ENCODE data around the gene ARL8B. TPM values are rescaled to one million over a fixed set of nuclear protein-coding genes. Genes with fewer than 3 reads are reported as not detected.
A peak's percentile ranks its signal among the peaks of the same experiment; 100 is the strongest.

The ARL8B gene
- total RNA-seq, 1 donor from 2014 or later, result 70.4 TPM

DNA sequence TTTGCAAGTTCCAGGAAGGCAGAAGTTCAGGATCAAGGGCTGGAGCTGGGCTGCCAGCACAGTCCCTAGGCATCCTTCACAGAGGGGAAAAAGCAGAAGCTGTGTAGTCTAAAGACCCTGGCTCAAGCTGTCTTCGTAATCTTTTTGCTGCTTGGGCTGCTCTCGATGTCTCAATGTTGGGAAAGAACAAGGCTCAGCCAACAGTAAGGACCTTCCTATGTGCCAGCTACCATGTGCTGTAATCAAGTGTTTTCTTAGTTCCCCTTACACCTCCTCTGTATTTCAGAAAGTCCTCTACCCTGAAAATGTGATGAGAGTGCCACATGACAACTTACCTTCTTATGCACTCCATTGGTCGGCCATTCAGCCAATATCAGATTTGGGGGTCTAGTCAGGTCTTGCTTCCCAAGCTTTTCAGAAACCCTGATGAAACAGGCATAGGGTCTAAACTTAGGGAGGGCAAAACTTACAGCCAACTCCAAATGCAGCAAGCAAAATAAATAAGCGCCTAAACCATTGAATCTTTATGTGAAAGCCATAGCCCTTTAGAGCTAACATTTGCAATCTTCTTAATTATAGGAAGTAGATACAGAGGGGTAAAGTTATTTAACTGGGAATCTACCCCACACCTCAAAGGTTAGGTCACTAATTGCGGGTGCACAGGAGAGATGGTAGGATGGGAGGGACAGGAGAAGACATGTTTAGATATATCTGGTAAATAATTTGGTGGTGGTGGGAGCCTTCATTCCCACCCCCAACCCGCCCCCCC lies 64.2 kb downstream of the ARL8B start:
- DNase-seq (ENCODE audit: low spot score), result no peak

DNA sequence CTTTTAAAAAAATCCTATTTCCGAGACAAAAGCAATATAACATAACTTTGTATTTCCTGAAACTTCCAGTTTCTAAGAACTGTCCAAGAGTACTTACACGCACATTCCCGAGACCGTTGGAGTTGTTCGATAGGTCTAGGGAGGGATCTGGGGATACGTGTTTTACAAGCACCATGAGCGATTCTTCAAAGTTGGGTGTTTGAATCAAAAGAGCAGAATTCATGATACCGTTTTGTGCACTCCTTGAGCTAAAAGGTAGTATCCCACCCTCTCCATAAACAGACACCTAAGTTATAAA lies 64.7 kb downstream of the ARL8B start:
- DNase-seq (ENCODE audit: low spot score), result no peak

DNA sequence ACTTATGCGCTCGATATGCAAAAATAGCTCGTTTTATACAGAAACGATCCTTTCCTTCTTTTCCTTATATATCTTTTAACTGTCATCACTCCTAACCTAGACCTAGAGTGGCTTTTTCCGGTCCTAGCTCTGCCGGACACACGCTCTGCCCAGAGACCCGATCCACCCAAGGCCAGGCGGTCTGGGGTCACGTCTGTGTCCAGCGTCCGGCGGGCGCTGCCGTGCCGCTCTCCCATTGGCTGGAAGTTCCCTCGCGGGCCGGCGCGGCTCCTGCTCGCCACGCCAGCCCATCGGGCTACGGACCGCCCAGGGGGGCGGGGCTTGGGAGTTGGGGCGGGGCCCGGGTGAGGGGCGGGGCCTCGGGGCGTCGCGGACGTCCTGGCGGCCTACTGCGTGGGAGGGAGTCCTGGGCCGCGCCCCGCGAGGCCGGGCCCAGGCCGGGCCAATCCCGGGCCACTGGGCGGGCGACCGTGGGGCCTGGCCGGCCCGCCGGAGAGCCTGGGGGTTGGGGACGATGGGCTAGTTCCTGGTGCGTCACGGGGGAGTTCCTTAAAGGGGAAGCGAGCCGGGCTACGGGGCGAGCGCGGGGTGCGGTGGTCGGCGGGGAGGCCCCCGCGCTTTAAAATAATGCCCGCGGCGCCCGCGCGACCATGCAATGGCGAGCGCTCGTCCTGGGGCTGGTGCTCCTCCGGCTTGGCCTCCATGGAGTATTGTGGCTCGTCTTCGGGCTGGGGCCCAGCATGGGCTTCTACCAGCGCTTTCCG lies 65.2 kb downstream of the ARL8B start, which contains the start of gene EDEM1:
Gene EDEM1, plus strand, starts transcription at position 552 of the 764 bp plus-strand sequence. Its CDS starts 99 bp downstream, at position 651.
- DNase-seq (ENCODE audit: low spot score), result peak; percentile 97

DNA sequence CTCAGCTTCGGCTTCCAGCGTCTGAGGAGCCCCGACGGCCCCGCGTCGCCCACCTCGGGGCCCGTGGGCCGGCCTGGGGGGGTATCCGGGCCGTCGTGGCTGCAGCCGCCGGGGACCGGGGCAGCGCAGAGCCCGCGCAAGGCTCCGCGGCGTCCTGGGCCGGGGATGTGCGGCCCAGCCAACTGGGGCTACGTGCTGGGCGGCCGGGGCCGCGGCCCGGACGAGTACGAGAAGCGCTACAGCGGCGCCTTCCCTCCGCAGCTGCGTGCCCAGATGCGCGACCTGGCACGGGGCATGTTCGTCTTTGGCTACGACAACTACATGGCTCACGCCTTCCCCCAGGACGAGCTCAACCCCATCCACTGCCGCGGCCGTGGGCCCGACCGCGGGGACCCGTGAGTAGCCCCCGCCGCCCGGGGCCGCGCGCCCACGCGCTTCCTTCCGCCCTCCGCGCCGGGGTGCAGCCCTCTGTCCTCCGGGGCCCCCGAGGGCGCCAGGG lies 65.9 kb downstream of the ARL8B start:
- DNase-seq (ENCODE audit: low spot score), result no peak

DNA sequence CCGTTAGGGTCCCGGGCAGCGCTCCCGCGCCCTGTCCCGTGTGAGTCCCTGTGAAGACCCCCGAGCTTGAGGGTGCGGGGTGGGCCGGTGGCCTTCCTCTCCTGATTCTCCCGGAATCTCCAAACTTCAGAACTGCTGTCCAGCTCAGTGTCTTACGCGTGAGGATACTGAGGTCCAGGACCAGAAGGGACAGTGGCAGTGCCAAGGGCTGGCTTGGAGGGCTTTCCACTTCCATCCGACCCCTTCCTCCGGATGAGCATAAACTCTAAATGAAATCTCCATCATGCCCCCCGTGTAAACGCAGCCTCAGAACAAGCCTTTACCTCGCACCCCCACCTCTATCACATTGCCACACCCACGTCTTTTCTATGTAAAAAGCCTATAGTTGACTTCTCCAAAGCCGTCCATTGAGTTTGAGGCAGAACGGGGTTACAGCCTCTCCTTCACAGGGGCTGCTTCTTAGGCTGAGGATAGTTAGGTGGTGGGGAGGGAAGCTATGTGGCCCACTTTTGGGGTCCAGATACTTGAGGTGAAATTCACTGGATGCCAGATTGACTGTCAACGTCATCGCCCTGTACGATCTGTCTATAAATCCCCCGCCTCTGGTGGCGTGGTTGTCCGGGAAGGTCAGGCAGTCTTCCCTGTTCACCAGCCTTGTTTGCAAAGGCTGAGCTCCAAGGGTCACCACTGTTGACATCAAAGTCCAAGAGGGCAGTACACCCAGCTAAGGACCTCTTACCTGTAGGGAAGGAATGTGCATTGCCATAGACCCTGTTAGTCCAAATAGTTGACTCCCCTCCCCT lies 66.5 kb downstream of the ARL8B start:
- DNase-seq (ENCODE audit: low spot score), result no peak

DNA sequence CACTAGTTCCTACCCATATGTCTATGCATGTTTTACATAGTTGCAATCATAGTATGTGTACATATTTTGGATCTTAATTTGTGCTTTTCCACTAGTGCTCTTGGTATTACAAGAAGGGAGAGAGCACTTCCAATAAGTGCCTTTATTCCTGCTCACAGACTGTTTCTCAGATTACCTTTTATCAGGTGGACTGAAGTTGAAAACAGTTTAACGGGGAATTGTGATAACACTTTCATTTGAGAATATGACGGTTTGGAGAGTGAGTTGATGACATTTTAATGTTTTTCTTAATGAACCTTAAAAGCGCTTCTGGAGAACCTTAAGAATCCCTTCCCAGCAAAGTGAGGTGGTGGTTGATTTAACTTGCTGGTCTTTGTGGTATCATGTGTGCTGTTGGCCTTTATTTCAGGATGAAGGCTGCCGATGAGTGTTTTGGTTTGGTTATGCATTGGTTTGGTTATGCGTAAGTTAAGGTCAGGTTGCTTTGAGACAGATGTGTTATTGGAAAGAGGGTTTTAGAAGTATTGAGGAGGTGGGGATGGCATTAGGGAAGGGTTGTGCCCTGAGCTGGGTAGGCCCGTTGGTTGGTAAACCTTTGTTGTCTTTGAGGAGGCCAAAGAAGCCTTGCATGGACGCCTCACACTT lies 68.2 kb downstream of the ARL8B start:
- DNase-seq (ENCODE audit: low spot score), result no peak

DNA sequence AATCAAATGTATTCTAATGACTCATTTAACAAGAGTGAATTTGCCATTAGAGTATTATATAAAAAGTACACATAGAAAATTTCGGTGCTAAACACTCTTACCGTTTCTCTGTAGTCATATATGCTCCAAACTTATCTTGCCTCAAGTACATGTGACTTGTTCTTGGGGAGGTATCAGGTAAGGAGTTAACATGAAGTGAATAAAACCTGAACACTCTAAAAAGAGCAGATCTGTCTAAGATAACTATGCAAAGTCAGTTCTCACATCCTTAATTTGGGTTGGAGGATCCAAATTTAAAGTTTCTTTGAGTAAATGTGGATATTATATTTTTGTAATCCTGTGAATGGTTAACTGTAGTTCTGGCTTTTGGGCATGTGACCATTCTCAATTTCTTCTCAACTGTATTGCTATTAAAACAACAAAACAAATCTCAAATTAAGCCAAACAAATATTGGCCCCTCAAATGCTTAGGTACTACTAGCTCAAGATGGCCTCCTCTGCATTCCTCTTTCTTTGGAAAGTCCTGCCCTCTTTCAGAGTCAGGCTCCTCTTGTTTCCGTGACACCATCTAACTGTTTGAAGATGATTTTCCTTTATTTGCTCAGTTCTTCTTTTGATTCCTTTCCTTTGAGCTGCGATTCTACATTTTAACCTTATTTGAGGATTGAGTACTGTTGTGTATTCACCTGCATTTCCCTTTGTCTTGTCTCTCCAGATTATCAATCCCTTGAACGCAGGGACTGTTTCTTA lies 69.6 kb downstream of the ARL8B start:
- DNase-seq (ENCODE audit: low spot score), result no peak

DNA sequence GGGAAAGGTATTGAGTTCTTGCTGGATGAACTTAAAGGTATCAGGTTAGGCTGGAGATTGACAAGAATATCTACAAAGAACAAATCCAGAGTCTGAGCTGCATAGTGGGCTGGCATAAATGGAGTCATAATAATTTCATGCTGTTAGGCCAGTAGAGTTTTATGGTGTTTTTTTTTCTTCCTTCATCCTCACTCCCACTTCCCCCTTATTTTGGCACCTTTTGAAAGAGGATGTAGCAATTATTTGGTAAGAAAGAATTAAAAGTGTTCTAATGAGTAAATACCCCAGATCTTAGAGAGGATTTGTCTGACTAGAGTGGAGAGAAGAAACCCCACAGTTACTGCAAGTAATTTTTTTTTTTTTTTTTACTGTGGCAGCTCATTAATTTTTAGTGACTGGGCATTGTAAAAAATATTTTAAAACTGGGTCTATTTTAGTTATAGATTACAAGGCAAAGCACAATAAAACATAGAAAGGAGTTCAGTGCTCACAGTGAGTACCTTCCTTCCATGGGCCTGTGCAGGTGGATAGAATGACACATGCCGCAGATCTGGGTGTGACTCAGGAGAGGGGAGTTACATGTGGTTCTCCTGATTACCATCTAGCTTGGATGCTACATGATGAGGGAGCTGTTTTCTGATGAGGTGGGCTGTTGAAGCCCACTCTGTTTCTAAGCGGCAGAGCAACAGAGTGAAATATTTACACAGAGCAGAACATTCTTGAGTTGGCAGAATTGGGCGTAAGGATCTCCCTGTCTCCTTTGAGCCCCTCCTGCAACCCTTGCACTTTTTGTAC lies 70.7 kb downstream of the ARL8B start:
- no peak for DNase-seq (ENCODE audit: low spot score)

DNA sequence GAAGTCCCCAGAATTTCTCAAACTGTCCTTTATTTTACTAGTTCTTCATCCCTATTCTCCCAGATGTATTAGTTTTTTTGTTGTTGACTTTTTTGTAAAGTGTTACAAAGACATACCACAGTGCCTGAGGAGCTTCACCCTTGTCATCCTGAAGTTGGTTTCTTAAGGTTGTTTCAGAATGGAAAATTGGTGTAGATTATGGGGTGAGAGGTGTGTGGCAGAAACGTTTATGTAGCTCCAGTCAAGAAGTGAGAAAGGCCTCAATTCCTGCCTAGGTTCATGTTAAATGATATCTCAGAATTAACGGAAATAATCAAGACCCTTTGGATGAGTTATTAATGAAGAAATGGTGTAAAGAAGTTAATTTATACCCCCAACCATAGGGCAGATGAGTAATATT lies 72.2 kb downstream of the ARL8B start:
- DNase-seq (ENCODE audit: low spot score), result no peak

DNA sequence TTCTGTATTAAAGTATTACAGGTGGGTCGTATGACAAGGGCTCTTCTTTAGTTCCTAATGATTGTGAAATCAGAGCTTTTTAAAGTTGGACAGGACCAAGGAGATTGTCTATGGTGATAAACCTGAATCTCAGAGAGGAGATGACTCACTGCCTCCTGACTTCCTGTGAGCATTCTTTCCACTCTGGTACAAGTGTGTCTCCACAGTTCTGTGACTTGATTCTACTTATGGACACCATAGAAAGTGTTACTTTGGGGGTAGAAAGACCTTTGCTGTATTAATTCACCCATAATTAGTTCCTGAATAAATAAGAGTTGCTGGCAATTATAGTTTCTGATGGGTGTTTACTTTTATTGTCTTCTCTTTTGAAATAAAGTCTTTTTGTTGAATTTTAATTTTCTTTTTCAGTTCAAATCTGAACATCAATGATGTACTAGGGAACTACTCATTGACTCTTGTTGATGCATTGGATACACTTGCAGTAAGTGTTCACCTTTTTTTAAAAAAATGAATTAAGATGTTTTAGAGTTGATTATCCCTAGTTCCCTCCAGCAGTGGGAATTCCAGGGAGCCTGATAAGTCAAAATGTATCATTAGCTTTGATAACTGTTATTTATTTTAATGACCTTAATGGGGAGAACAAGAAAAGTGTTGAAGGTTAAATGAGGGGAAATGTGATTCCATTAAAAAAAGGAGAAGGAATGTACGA lies 72.9 kb downstream of the ARL8B start:
- DNase-seq (ENCODE audit: low spot score), result peak; percentile 57

DNA sequence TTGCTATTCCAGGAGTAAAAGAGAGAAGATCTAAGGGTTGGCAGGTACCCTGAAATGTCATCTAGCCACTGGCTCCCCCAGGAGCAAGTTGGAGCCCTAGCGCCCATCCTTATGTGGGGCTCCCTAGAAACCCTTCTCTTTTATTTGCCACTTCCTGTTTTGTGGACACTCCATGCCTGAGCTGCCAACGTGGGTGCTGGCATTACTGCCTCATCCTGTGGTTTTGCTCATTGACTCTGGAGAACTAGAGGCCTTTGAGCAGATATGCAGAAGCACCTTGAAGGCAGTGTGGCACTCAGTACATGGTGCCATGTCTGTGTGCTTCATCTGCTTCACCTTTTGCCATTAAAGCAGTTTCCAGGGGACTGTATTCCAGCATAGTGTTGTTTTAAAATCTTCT lies 73.5 kb downstream of the ARL8B start:
- no peak for DNase-seq (ENCODE audit: low spot score)

DNA sequence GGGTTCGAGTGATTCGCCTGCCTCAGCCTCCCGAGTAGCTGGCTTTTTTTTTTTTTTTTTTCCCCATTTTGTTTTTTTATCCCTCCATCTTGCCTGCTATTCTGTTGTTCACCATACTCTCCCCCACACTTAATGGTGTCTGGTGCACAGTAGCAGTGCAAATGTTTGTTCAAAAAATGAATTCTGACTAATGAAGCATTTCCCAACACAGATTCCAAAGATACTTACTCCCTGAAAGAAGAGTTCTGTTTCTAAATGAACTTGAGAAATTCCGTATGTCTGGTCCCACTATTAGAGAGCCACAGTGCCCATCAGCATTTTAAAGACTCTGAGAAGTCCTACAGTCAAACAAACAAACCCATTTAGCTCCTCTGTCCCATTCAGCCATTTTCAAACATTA lies 74.9 kb downstream of the ARL8B start:
- DNase-seq (ENCODE audit: low spot score), result no peak

DNA sequence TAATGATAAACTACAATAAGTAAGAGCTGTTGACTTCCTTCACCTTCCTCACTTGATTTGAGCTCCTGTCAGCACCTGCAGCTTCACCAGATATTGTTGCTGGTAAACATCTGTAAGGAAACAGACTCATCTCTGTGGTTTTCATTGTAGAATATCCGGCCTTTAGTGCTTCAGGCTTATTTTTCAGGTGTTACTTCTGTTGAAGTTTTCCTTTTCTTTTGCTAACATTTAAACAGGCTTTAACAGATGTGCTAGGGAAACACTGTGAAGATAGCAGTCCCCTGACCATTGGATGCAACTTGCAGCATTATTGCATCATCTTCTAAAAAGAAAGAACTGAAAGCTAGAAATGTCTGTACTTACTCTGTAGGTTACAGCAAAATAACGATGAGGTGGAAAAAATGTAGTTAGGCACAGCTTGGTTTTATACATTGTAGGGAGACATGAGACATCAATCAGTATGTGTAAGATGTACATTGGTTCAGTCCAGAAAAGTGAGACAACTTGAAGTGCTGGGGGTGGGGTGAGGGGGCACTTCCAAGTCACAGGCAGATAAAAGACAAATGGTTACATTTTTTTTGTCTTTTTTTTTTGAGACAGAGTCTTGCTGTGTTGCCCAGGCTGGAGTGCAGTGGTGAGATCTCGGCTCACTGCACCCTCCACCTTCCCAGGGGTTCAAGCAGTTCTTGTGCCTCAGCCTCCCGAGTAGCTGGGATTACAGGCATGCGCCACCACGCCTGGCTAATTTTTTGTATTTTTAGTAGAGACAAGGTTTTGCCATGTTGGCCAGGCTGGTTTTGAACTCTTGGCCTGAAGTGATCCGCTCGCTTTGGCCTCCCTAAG lies 75.6 kb downstream of the ARL8B start:
- no peak for DNase-seq (ENCODE audit: low spot score)

DNA sequence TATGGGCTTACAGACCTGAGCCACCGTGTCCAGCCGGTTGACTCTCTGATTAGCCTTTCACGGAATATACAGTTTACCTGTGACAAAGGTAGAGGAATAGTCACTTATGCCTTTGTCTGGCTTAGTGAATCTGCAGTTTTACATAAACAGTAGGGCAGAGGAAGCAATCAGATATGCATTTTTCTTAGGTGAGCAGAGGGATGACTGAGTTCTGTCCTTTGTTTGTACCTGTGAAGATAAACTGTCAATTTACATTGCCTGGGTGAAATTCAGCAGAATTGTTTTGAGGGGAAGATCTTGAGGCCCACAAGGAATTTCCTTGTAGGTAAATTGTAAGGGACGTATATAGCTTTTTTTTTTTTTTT lies 76.2 kb downstream of the ARL8B start:
- DNase-seq (ENCODE audit: low spot score), result no peak

DNA sequence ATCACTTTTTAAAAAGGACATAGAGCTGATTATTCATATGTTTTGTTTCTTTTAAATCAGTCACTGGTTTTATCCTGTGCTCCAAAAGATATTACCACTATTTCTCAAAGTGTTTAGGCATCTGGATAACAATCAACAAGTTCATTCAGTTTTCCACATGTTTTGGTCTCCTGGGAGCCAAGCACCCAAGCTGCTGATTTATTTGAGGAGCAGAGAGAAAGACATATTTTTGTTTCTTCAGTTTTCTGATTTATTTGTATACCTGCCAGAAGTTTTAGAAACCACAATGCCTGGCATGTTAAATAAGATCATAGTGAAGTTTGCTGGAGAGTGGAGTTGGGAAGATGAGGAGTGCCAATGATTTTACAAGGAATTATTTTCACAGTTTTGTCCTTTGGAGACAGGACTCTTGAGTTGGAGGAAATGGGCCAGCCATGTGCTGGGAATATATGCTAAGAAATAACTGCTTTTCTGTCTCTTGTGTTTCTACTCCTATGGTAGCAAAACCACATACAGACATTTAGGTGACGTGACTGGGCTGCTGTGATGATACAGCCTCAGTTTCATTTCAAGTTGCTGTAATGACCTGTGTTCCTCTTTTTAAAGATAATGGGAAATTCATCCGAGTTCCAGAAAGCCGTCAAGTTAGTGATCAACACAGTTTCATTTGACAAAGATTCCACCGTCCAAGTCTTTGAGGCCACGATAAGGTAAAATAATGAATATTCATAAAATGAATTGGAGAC lies 77.1 kb downstream of the ARL8B start:
- no peak for DNase-seq (ENCODE audit: low spot score)

DNA sequence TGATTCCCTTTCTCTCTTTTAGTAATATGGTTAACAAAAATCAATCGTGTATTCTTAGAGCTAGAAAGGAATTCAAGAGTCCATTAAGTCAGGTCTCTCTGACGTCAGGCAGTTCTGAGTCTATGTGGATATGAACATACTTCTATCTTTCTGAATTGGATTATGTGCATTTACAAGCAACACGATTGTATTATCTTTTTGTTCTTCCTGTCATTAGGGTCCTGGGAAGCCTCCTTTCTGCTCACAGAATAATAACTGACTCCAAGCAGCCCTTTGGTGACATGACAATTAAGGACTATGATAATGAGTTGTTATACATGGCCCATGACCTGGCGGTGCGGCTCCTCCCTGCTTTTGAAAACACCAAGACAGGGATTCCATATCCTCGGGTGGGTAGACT lies 79.4 kb downstream of the ARL8B start:
- DNase-seq (ENCODE audit: low spot score), result no peak

DNA sequence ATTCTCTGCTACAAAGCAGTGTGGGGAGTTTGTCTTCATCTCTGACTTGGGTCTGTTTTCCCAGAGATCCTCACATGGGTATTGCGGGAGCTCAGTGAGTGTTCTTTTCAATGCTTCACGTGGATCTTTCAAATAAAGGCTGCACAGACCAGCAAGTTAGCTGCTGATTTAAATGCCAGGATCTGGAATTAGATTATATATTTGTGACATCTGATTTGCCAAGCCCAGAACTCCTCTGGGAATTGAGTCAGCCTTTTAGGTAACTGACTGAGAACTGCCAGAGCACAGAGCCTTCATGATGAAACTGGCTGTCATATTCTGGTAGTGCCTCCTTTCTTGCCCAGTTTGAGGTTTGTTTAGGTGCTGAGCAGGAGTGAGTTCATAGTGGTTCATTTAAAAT lies 80.1 kb downstream of the ARL8B start:
- DNase-seq (ENCODE audit: low spot score), result no peak

Measured in ureter (tissue), 1 donor.